HG03108 (cell line): Measurements from ENCODE around the gene NAT8.
"Not testable (repeated sequence)": the region's sequence is repeated elsewhere in the genome, so short reads cannot be mapped to it uniquely, and the experiment has no call there.

ENCODE experiments used
- ATAC-seq: cut with Tn5 transposase; IDR thresholded peaks from one replicate; pipeline ENCODE4 v1.9.1; 2021; ENCODE audit warnings: moderate library complexity; ENCODE audit not compliant: unreplicated experiment

The NAT8 gene, protein sequence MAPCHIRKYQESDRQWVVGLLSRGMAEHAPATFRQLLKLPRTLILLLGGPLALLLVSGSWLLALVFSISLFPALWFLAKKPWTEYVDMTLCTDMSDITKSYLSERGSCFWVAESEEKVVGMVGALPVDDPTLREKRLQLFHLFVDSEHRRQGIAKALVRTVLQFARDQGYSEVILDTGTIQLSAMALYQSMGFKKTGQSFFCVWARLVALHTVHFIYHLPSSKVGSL

DNA sequence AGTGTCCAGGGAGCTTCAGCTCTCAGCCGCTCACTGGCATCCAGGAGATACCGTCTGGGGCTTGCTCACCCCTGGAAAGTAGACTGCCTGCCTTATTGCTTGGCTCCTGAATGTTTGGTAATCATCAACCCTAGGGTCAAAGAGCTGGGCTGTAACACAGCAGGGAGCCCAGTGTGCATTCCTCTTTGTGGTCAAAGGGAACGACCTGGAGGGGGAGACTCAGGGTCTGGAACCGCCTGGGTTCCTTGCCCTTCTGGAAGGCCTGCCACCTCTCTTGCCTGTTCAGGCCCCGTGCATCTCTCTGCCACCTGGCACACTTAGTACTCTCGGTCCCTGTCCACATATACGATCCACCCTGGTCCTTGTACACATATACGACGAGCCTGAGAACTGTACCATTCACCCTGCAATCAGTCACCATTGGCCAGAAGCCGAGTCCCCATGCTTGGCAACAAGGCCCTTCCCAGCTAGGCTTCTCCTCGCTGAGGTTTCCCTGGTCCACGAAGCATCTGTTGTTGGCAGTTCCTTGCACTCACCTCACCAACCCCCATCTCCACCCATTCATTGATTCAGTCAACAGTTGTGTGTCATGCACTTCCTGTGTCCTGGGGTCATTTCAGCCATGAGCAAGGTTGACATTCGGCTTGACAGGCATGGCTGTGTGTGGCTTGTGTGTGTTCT is at the start of gene NAT8:
Gene NAT8 (minus strand): TSS at position 85 of the 681 bp plus-strand sequence. CDS start 794 bp downstream, outside the sequence.
- ATAC-seq = no peak

DNA sequence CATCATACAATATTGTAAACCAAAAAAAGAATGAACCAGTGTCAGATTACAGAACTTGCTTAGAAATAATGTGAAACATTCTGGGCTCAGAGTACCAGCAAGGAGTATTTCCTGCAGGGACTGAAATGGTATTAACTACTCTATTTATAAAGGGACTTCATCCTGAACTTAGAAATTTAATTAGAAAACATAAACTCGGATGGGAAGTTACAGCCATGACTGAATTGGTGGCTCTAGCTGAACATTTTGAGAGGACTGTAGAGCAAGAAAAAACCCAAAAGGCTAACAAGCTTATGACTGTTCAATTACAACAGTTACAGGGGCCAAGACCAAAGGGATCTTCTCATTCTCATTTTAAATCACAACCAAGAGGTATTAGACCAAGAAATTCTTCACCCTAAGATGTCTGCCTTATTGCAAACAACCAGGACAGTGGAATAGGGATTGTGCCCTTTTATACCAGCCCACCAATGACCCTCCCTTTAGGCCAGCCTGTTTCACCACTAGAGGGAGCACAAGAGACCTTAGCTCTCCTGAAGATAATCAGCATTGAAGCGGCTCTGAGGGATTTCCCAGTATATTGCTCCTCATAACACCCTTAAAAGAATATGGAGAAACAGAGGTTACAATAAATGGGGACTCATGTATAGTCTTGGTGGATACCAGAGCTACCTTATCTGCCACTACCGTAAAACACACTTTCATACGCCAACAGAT is 48.3 kb upstream of the NAT8 start:
- ATAC-seq = peak; percentile 77

DNA sequence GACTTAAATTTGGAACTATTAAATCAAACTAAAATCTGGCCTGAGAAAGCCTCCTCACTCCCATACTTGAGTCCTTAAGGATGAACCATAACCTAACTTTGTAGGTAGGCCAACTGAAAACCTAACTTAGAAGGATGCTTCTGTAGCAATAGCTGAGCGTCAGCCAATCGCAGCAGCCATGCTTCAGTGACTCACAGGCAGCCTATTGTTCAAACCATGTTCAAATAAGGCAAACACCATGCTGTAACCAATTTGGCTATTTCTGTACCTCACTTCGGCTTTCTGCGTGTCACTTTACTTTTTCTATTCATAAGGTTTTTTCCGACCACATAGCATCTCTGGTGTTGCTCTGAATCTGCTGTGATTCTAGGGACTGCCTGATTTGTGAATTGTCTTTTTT is 46.3 kb upstream of the NAT8 start:
- not testable (repeated sequence) for ATAC-seq

DNA sequence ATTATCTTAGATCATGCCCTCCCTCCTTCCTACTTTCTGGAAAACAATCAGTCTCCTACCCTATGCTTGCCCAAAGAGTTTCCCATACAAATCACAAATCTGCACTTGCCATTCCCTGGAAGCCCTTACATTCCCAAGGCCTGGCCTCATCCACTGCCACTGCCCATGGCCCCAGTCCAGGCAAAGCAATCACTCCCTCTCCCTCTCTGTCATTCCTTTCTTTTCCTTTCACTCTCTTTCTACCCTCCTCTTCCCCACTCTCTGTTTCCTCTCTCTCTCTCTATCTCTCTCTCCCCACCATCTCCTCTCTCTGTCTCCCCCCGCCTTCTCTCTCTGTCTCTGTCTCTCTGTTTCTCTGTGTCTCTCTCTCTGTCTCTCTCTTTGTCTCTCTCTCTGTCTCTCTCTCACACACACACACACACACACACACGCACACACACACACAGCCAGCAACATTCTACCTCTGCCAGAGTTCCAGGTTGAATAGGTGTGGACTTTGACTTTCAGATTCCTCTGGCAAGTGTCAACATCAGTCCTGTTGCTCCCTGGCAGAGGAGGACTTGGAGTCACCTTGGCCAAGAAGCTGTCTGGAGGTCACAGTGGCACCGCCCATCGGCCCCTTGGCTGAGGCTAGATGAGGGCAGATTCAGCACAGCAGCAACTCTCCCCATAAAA is 43.7 kb upstream of the NAT8 start:
- ATAC-seq = no peak

DNA sequence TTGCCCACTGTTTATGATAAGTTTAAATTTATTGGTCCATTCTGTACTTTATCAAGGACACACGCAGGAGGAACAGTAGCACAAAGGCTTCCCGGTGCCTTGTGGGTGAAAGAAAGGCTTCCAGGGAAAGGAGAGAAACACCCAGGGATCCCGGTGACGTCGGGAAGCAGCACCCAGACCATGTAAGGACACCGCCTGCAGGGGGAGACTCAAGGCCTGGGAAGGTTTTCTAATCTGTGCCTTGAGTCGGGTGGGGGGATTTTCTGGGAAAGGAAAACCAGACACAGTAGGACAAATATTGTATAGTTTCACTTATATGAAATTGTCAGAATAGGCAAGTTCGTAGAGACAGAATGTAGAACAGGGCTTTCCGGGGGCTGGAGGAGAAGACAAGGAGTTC is 42.7 kb upstream of the NAT8 start:
- not testable (repeated sequence) for ATAC-seq

DNA sequence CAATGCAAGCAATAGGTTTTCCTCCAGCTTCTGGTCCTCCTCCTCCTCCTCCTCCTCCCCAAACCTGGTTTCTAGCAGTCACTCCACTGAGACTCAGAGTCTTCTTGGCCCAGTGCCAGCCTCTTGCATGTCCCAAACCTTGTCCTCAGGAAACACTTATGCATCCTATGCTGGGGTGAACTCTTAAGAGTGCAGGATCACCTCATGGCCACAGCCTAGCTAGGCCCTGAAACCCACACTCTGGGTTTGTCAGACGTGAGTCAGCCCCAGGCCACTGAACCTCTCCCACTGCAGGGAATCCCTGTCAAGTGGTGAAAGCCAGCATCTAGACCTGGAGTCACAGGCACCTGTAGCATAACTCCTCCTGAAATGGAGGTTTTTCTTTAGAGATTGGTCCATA is 42.1 kb upstream of the NAT8 start:
- not testable (repeated sequence) for ATAC-seq

DNA sequence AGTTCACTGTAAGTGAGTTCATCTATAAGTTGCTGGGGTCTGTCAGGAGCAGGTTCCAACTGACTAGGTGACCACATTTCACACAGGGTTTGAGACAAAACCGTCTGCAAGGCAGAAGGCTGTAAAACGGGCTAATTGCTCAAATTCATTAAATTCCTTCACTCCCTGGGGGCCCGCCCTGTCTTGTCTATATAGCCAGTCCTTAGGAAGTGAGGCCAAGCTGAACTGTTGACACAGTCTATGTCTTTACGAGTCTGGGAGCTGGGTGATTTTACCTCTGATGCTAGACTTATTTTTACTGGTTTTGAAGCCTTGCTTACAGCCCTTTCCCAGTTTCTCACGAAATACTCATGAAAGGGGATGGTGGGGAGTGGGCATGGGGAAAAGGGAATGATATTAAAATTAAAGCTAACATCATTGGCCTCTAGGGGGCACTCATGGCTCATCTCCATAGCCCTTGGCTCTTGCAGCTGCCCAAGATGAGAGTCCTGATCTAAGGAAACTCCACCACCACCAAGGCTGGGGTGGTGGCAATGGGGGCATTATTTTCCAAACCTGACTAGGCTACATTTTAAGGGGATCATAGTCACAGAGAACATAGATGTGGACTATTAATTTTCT is 37.8 kb upstream of the NAT8 start:
- not testable (repeated sequence) for ATAC-seq

DNA sequence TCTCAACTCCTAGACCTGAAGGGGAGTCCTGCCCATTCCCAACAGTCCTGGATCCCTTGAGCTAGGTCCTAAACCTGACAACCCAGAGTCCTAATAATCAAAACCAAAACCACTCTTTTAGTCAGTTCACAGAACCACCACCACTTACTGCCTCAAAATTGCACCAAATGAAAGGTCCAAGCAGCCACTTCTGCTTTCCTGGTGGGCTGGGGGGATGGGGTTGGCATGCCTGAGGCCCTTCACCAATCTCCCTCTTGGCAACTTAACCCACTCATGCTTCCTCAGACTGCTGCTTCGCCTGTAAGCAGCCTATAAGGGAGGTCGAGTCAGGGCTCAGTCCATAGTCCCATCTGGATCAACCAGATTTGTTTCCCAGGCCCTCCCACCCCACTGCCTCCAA is 37.0 kb upstream of the NAT8 start:
- not testable (repeated sequence) for ATAC-seq

DNA sequence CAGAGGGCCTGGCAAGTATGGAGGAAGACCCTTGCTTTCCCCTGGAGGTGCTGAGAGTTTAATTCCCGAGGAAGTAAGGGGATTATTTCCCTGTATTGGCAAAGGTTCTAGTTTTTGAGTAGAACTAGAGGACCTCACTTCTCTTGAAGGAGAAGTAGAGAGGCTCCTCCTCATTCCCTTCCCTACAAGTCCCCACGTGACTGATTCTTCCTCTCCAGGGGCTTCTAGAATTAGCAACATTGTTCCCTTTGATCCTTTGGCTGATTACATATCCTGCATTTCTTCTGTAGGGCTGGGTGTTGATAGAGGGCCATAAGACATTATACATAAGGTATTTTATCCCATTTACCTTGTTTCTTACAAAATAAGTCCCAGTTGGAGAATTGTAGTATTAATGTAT is 35.8 kb upstream of the NAT8 start:
- not testable (repeated sequence) for ATAC-seq

DNA sequence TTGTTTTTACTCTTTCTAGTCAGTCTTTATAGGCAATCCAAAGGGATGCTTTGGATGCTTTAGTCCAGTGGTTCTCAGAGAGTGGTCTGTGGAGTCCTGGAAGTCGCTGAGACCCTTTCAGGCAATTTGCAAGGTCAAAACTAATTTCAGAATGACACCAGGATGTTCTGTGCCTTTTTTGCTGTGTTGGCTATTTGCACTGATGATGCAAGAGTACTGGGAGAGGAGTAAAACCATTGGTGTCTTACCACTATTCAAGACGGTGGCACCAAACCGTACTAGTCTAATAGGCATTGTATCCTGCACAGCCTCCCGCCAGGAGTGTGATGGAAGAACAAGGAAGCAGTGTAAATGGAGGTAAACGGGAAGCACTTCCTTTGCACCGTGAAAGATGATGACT is 34.0 kb upstream of the NAT8 start:
- not testable (repeated sequence) for ATAC-seq

DNA sequence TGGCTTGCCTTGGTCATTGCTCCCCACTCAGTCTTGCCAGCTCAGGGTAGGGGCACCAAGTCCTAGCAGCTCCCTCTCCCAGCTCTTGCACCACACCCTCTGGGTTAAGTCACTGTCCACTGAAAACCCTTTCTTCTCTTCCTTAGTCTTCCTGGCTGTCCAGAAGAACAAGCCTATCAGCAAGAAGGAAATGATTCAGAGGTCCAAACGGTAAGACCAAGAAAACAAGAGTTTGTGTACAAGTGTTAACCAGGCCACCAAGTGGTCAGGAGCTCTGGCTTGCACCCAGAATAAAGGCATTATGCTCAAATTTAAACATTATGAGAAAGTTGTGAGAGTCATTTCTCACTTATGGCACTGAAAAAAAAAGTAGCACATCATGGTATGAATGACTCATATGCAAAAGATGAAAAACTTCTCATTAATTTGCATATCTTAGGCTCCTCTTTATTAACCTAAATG is 32.5 kb upstream of the NAT8 start:
- not testable (repeated sequence) for ATAC-seq

DNA sequence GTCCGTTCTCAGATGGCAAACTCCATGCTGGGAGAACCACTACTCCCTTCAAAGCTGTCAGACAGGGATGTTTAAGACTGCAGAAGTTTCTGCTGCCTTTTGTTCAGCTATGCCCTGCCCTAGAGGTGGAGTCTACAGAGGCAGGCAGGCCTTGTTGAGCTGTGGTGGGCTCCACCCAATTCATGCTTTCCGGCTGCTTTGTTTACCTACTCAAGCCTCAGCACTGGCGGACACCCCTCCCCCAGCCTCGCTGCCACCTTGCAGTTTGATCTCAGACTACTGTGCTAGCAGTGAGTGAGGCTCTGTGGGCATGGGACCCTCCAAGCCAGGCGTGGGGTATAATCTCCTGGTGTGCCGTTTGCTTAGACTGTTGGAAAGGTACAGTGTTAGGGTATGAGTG is 27.8 kb upstream of the NAT8 start:
- not testable (repeated sequence) for ATAC-seq

DNA sequence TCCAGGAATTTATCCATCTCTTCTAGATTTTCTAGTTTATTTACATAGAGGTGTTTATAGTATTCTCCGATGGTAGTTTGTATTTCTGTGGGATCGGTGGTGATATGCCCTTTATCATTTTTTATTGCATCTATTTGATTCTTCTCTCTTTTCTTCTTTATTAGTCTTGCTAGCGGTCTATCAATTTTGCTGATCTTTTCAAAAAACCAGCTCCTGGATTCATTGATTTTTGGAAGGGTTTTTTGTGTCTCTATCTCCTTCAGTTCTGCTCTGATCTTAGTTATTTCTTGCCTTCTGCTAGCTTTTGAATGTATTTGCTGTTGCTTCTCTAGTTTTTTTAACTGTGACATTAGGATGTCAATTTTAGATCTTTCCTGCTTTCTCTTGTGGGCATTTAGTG is 25.0 kb upstream of the NAT8 start:
- ATAC-seq = not testable (repeated sequence)

DNA sequence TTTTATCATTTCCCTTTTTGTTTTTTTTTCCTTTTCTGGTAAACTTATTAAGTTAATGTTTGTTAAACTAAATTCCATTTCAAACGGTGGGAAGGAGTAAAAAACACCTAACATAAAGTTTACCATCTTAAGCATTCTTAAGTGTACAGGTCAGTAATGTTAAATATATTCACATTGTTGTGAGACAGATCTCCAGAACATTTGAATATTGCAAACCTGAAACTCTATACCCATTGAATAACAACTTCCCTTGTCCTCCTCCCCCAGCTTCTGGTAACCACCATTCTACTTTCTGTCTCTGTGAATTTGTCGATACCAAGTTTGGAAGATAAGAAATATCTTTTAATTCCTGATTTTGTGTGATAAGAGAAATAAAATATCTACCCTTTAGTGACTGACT is 12.0 kb upstream of the NAT8 start:
- ATAC-seq = no peak

DNA sequence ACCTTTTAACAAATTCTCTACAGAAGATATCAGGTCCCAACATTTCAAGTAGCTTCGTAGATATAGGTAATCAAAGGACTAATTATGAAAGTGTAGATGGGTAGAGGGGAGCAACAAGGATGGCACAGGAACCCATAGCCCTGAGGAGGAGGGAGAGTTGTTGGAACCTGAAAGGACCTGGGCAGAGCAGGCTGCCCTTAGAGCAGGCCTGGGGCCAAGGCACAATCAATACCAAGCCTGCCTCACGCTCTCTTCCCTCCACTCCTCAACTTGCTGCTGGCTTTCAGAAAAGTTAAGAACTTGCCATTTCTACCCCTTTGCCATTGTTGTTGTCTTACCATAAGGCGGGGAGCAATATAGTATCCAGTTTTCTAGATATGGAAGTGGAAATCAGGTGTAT is 10.1 kb upstream of the NAT8 start:
- ATAC-seq = no peak

DNA sequence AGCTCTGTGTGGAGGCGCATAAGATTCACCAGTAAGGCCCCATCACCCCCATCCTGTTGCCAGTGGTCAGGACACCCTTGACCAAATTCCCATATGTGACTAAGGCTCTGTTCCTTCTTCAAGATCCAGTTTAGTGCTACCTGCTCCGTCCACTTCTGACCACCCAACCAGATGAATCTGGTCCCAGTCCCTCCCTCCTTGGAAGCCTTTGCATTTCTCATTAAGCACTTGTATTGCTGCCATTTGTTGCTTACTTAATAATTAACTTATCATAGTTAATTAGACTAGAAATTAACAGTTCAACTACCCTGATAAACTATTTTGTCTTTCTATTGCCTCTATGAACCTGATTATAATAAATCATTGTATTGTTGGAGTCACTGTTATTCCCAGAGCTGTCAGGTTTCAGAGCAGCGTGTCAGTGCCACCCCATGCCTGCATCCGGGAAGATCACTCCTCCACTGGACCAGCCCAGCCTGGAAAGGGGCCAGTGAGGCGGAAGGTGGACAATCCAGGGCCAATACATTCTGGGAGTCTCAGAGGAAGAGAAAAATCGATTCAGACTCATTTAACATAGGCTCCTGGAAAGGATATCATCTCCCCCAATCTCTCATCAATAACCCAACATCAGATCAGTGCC is 9.5 kb upstream of the NAT8 start:
- no peak for ATAC-seq

DNA sequence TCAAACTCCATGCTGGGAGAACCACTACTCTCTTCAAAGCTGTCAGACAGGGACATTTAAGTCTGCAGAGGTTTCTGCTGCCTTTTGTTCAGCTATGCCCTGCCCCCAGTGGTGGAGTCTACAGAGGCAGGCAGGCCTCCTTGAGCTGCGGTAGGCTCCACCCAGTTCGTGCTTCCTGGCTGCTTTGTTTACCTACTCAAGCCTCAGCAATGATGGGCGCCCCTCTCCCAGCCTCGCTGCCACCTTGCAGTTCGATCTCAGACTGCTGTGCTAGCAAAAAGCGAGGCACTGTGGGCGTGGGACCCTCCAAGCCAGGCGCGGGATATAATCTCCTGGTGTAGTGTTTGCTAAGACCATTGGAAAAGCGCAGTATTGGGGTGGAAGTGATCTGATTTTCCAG is 5.5 kb upstream of the NAT8 start:
- not testable (repeated sequence) for ATAC-seq

DNA sequence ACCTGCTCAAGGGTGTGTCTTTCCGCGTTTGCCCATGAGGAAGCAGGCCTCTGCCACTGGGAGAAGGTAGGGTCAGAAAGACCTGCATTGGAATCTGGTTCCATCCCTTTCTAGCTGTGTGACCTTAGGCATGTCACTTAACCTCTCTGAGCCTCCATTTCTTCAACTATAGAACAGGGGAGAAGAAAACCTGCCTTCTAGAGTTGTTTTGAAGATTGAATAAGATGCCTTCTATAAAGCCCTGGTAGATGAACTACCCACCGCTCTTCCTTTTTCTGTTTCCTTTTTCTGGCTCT is 507 bp downstream of the NAT8 start:
- no peak for ATAC-seq

DNA sequence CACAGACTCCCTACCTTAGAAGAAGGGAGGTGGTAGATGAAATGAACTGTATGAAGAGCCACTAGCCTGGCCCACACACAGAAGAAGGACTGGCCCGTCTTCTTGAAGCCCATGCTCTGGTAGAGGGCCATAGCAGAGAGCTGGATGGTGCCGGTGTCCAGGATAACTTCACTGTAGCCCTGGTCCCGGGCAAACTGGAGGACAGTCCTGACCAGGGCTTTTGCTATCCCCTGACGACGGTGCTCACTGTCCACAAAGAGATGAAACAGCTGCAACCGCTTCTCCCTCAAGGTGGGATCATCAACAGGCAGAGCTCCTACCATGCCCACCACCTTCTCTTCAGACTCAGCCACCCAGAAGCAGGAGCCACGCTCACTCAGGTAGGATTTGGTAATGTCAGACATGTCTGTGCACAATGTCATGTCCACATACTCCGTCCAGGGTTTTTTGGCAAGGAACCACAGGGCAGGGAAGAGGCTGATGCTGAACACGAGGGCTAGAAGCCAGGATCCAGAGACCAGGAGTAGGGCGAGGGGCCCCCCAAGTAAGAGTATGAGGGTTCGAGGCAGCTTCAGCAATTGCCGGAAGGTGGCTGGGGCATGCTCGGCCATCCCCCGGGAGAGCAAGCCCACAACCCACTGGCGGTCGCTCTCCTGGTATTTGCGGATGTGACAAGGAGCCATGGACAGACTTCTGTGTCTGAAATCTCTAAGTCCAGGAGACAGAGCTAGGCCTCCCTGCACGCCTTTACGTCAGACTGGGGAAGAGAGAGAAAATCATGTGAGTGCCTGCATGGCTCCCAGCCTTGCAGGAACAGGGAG is 1.1 kb downstream of the NAT8 start:
- no peak for ATAC-seq

DNA sequence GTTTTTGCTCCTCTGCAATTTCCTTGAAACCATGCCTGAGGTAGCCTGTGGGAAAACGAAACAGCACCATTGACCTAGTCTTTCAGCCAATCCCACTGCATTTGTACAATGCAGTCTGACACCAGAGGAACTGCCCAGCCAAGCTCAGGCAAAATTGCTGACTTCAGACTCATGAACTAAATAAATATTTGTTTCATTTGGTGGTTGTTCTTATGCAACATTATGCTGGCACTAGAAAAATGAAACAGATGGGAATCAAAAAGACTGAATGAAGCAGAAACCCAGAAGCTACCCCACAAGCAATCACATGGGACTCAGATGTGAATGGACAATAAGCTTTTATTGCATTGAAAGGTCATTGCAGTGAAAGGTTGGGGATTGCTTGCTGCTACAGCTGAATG is 1.7 kb downstream of the NAT8 start:
- no peak for ATAC-seq
